HUES48 (cell line): ENCODE measurements around the gene TMEM158.

Experiments
- H3K27ac ChIP-seq: one replicate; pipeline ENCODE4 v1.7.0; 2013; ENCODE audit warnings: low read depth, low read length, inconsistent platforms
- H3K27me3 ChIP-seq: 2 replicates; pipeline ENCODE4 v1.6.1; 2013; ENCODE audit warnings: mild to moderate bottlenecking, low read length; ENCODE audit not compliant: control insufficient read depth, insufficient read depth
- H3K36me3 ChIP-seq: 2 replicates; pipeline ENCODE4 v1.6.1; 2013; ENCODE audit warnings: low read length; ENCODE audit not compliant: control insufficient read depth, insufficient read depth
- H3K4me1 ChIP-seq: 2 replicates; pipeline ENCODE4 v1.6.1; 2013; ENCODE audit warnings: mild to moderate bottlenecking, low read length; ENCODE audit not compliant: control insufficient read depth, insufficient read depth
- H3K4me3 ChIP-seq: 2 replicates; pipeline ENCODE4 v1.5.1; 2013; ENCODE audit warnings: mild to moderate bottlenecking, low read depth, low read length
- H3K9ac ChIP-seq: 2 replicates; pipeline ENCODE4 v1.6.1; 2013; ENCODE audit warnings: mild to moderate bottlenecking, low read depth, low read length, moderate library complexity
- H3K9me3 ChIP-seq: 2 replicates; pipeline ENCODE4 v1.6.1; 2013; ENCODE audit warnings: low read length; ENCODE audit not compliant: control insufficient read depth, insufficient read depth

Gene TMEM158

DNA sequence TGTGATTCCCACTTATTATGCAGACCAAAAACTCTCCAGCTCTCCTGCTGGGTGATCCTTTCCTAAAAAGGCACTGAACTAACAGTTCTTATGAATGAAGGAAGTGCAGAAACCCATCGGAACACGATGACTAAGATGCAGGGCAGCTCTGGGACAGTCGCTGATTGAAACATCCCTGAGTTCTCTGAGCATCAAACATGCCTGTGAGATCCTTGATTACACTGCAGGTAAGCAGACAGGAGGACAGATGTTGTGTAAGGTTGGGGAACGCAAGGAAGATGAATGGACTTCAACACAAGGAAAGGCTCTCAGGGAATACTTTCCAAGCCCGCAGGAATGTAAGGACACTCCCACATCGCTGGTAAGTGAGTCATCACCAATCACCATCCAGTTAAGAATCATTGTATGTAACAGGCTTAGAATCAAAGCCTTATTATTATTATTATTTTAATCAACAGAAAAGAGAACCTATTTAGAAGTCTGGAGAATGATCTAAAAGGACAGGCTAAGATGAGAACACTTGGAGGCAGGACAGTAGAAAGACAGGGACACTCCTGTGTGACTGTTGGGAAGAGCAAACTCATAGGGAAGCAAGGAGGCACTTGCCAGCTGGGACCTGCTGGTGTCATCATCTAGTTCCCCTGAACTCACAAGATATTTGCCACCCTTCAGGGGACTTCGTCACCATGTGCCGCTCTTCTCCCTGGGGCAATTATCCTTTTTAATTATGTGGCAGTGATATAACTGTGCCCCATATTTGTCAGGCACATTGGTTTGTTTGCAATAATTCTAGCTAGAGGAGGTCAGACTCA, 26.0 kb downstream of the TMEM158 start:
- Histone ChIP-seq H3K9me3 (no peaks in the 10 kb centered on the region), H3K9ac (no peak overlapping the region), H3K36me3 (no peaks in the 10 kb centered on the region), H3K27ac (peak overlapping the region; percentile 65), H3K4me1 (peaks cover 8% of the 10 kb centered on the region), H3K27me3 (no peaks in the 10 kb centered on the region), H3K4me3 (no peak overlapping the region)

DNA sequence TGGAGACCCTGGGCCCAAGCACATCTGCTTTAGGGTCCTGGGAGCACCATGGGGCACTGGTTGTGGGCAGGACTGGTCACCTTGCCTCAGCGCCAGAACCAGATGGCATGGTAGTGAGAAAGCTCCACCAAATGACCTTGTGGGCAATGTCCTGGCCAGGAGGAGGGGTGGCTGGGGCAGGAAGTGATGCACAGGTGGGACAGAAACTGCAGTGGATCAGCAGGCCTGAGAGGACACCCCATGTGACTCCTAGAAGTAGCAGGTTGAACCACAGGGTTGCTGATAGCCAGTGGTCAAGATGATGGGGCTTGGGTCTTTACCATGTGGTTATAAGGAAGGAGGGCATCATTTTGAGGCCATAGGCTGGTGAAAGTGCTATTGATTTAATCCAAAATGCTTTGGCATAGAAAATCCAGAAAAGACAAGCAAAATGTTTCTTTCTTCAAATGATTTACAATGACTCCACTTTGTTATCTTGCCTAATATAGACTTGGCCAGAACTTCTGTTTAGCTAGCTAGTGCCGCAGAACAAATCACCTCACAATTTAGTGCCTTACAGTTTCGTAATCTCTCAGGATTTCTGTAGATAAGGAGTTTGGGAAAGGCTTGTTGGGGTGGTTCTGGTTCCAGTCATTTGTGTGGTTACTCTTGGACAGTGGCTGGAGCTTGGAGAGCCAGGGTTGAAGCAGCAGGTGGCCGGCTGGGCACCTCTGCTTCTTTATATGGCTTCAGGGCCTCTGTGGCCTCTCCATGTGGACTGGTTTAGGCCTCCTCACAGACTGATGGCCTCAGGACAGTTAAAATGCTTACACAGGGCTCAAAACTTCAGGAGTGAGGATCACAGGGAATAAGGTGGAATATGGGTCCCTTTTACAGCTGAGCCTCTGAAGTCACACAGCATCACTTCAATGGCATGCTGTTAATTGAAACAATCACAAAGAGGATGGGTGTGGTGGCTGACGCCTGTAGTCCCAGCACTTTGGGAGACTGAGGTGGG, 27.5 kb downstream of the TMEM158 start:
- H3K36me3 ChIP-seq: no peaks in the 10 kb centered on the region
- no peak overlapping the region for H3K9ac ChIP-seq
- H3K27me3 ChIP-seq: no peaks in the 10 kb centered on the region
- peaks cover 8% of the 10 kb centered on the region for H3K4me1 ChIP-seq
- no peak overlapping the region for H3K27ac ChIP-seq
- H3K9me3 ChIP-seq: no peaks in the 10 kb centered on the region
- H3K4me3 ChIP-seq: no peak overlapping the region

DNA sequence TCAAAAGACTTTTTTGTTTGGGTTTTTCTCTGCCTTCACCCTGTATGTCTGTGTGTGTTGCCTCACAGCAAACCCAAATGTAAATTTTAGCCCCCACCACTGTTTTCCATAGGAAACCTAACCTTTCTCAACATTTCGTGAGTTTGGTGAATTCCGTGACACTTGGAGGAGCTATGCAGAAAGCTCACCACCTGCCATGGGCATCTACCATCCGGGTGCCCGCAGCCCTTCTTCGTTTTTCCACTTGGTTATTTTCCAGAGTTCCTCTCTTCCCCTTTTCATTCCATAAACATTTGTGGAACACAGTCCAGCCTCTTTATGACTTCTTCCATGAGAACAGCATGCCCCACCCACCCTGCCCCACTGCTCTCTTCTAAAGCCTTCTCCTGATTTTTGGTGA, 31.3 kb downstream of the TMEM158 start:
- H3K36me3 ChIP-seq: no peaks in the 10 kb centered on the region
- no peak overlapping the region for H3K27ac ChIP-seq
- no peak overlapping the region for H3K4me3 ChIP-seq
- peaks cover 4% of the 10 kb centered on the region for H3K4me1 ChIP-seq
- no peak overlapping the region for H3K9ac ChIP-seq
- no peaks in the 10 kb centered on the region for H3K9me3 ChIP-seq
- H3K27me3 ChIP-seq: no peaks in the 10 kb centered on the region

DNA sequence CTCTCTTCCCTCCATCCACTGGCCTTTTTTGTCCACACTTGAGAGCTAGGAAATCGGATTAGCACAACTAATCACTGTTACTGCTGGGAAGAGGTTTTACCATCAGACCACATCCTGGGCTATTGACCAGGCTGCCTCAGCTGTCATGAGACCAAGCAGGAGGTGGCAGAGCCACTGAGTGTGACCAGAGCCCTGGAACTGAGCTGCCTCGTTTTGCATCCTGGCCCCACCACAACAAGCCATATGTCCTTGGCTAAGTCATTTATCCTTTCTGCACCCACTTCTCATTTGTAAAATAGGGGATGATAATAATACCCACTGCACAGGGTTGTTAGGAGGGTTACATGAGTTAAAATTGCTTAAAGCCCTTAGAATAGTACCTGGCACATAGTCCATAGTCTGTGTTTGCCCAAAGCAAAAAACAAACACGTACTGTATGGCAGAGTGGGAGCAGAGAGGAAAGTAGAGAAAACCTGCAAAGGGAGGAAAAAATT, 34.1 kb downstream of the TMEM158 start:
- H3K4me1 ChIP-seq: no peaks in the 10 kb centered on the region
- no peak overlapping the region for H3K9ac ChIP-seq
- H3K27ac ChIP-seq: no peak overlapping the region
- H3K4me3 ChIP-seq: no peak overlapping the region
- no peaks in the 10 kb centered on the region for H3K9me3 ChIP-seq
- H3K36me3 ChIP-seq: no peaks in the 10 kb centered on the region
- H3K27me3 ChIP-seq: no peaks in the 10 kb centered on the region

DNA sequence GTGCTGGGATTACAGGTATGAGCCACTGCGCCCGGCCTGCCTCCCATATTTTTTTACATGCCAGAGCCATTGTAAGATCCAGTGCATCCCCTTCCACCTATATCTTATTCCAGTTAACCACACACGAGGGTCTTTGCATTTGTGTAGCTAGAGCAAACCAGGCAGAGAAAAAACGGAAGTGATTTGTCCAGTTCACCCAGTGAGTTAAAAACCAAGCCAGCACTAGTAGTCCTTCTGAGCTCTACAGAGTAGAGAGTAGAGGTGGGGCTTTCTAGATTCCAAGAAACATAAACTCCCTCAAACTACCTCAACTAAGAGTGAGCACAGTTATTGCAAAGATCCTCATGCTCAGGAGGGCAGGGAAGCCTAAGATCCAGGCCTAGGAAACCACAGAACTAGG, 34.7 kb downstream of the TMEM158 start:
- no peaks in the 10 kb centered on the region for H3K36me3 ChIP-seq
- H3K27me3 ChIP-seq: no peaks in the 10 kb centered on the region
- H3K4me3 ChIP-seq: no peak overlapping the region

DNA sequence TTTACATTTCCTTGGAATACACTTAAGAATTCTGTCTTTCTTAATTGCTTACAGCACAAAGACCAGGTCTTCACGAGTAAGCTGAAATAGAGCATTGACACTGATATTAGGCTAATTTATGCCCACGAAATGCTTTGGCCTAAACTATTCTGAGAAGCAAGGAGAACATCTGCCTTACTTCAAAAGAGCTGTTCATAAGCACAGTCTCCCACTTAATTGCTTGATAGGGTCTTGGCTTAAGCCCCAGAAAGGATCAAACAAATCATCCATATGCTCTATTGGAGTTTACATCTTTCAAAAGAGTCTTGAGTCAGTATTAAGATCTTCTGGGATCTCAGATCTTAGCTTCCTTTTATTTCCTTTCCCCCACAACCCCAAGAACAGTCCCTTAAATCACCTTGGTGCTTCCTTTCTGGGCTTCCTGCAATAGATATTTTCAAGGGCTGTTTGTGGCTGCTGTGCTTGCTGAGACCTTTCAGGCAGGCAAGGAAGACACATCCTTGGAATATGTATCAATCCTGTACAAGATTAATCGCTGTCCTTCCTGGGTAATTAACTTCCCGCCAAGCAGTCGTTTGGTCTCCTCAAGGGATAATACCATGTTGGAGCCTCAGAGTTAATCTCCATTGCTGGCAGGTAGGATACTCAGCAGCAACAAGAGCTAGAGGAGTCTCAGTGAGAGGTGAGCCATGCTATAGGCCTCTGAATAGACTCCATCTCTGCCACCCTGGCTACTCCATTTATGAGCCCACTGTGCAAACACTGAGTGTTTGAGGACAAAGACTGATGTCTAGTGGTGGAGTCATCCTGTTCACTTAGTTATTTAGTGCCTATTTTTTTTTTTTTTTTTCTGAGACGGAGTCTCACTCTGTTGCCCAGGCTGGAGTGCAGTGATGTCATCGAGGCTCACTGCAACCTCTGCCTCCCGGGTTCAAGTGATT, 37.1 kb downstream of the TMEM158 start:
- Histone ChIP-seq H3K4me1 (no peaks in the 10 kb centered on the region), H3K27ac (no peak overlapping the region), H3K9ac (no peak overlapping the region), H3K4me3 (no peak overlapping the region), H3K27me3 (no peaks in the 10 kb centered on the region), H3K9me3 (no peaks in the 10 kb centered on the region), H3K36me3 (no peaks in the 10 kb centered on the region)

More for the DNA sequence above, 34.7 kb downstream of the TMEM158 start:
- Histone ChIP-seq H3K9me3 (no peaks in the 10 kb centered on the region), H3K4me1 (no peaks in the 10 kb centered on the region), H3K9ac (no peak overlapping the region), H3K27ac (no peak overlapping the region)

DNA sequence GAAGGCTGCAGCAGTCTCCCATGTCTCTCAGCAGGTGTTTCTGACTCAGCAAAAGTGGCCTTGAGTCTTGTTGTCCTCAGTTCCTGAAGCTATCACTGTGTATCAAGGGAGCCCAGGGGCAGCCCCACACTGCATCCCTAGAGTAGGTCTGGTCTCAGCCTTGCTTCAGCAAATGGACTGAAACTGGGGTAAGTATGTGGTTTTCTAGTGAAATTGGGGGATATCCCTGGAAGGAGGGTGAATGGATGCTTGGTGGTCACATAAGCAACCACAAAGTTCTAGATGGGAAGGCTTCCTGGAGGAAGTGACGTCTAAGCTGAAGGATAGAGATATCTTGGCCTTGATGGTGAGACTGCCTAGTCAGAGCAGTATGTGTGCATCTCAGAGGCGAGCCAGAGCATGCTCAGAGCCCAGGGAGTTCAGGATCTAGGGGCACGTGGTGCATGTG, 38.4 kb downstream of the TMEM158 start:
- H3K4me1 ChIP-seq: peaks cover 9% of the 10 kb centered on the region; the same call in 1 of the 2 replicates
- H3K27me3 ChIP-seq: no peaks in the 10 kb centered on the region
- no peak overlapping the region for H3K27ac ChIP-seq
- H3K9ac ChIP-seq: no peak overlapping the region
- no peaks in the 10 kb centered on the region for H3K9me3 ChIP-seq
- no peaks in the 10 kb centered on the region for H3K36me3 ChIP-seq
- H3K4me3 ChIP-seq: no peak overlapping the region

DNA sequence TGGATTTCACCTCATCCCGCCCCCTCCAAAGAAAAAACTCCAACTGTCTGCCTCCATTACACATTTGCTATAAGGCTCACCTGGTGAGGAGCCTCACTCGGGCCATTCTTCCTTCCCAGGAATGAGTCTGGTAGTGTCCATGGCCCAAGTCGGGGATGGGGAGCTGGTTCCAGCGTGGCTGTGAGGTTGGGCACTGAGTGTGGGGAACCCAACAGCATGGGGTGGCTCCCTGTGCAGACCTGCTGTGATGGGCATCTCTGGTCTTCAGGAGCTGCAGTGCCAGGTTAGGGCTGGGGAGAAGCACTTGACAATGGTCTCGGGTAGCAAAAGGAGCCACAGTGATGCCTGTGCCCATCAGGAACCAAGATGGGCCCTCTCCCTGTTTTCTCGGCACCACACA, 39.2 kb downstream of the TMEM158 start:
- no peaks in the 10 kb centered on the region for H3K9me3 ChIP-seq
- H3K4me3 ChIP-seq: no peak overlapping the region
- peaks cover 9% of the 10 kb centered on the region; the same call in 1 of the 2 replicates for H3K4me1 ChIP-seq
- no peak overlapping the region for H3K9ac ChIP-seq
- H3K36me3 ChIP-seq: no peaks in the 10 kb centered on the region
- H3K27me3 ChIP-seq: no peaks in the 10 kb centered on the region
- H3K27ac ChIP-seq: no peak overlapping the region

DNA sequence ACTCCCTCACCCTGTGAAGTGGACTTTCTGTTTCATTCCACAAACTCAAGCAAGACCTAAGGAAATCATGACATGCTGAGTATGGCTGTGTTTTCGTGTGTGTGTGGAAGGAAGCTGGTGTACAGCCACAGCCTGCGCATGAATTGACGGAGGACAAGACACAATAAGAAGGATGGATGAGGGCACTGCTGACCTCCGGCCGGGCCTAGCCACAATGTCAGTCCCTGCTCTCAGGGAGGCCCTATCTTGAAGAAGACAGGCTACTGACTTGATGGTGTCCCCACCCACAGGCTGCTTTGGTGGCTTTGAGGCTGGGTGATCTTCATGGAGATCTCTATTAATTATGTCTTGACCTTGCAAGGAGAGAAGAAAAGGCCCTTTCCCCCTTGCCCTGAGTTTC, 40.6 kb downstream of the TMEM158 start:
- Histone ChIP-seq H3K36me3 (no peaks in the 10 kb centered on the region), H3K4me3 (no peak overlapping the region), H3K27me3 (no peaks in the 10 kb centered on the region), H3K9me3 (no peaks in the 10 kb centered on the region), H3K9ac (no peak overlapping the region), H3K4me1 (peaks cover 9% of the 10 kb centered on the region; the same call in 1 of the 2 replicates), H3K27ac (no peak overlapping the region)

DNA sequence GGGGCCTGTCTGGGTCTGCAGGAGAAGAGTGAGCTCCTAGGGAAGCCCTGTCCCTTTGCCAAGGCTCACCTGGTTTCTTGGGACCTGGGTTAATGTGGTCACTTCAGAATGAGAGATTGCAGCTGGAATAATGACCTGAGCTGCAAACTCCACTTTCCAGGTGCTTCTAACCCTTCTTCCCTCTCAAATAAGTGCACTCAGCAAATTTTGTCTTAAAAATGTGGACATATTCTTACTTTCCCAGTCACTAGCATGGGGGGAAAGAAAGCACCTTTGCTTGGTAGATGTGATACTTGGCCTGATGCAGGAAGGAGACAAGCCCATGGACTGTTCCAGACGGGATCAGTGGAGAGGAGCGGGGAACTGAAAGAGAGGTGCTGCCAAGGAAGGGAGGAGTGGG, 41.0 kb downstream of the TMEM158 start:
- Histone ChIP-seq H3K27me3 (no peaks in the 10 kb centered on the region), H3K36me3 (no peaks in the 10 kb centered on the region), H3K9me3 (no peaks in the 10 kb centered on the region), H3K4me1 (peaks cover 9% of the 10 kb centered on the region; the same call in 1 of the 2 replicates), H3K27ac (no peak overlapping the region), H3K4me3 (no peak overlapping the region), H3K9ac (no peak overlapping the region)
